GM18498 (cell line): ENCODE data around the gene SKI.
"Not testable (repeated sequence)": the region's sequence is repeated elsewhere in the genome, so short reads cannot be mapped to it uniquely, and the experiment has no call there.

Experiments used
- ATAC-seq: cut with Tn5 transposase; IDR thresholded peaks from one replicate; pipeline ENCODE4 v1.9.1; 2021; ENCODE audit warnings: mild to moderate bottlenecking, moderate library complexity; ENCODE audit not compliant: unreplicated experiment

SKI gene

DNA sequence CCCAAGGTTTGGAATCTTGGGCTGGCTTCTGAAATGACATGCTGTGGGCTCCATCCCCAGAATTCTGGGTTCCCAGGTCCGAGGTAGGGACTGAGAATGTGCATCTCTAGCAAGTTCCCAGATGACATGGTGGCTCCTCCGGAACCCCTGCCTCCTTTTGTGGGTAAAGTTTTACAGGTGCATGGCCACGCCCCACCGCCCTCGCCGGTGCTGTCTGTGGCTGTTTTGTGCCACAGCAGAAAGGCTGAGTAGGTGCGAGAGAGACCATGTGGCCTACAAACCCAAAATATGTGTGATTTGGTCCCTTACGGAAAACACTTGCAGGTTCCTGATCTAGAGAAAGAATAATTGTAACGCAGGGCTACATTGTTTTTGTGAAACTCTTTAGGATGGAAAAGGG is 30.9 kb downstream of the SKI start:
- ATAC-seq = no peak

DNA sequence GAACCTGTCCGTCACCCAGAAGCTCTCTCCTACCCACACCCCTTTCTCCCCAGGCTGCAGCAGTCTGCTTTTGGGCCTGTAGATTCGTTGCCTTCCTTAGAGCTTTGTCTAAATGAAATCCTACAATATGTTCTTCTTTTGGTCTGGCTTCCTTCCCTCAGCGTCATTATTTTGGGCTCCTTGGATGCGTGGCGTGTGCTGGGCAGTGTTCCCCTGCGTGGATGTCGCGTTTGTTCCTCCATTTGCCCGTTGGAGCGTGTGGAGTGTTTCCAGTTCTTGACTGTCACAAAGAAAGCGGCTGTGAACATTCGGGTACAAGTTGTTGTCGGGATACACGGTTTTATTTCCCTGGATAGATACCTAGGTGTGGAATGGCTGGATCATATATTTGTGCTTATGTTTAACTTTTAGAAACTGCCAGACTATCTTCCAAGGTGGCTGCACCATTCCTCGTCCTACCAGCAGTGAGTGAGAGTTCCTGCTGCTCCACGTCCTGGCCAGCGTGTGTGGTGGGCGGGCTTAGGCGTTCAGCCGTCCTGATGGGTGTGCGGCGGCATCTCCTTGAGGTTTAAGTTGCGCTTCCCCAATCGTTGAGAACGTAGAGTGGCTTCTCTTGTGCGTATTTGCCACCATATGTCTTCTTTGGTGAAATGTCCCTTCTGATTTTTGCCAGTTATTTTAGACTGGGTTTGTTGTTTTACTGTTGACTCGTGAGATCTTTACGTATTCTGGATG is 31.7 kb downstream of the SKI start:
- ATAC-seq = no peak

DNA sequence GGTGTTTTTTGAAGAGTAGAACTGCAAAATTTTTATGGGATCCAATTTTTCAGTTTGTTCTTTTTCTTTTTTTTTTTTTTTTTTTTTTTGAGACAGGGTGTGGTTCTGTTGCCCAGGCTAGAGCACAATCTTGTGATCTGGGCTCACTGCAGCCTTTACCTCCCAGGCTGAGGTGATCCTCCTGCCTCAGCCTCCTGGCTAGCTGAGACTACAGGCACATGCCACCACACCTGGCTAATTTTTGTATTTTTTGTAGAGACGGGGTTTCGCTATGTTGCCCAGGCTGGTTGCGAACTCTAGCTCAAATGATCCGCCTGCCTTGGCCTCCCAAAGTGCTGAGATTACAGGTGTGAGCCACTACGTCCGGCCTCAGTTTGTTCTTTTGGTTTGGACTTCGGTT is 32.4 kb downstream of the SKI start:
- not testable (repeated sequence) for ATAC-seq

DNA sequence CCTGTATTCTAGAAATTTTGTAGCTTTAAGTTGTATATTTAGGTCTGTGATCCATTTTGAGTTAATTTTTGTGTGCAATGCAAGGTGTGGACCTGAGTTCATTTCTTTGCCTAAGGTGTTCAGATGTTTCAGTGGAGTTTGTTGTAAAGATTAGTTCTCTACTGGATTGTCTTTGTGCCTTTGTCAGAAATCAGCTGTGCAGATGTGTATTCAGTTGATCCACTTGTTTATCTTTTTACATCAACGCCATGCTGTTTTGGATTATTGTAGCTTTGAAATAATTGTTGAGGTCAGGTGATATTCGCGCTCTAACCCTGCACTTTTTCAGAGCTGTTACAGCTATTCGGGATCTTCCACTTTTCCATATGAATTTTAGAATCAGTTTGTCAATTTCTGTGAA is 32.8 kb downstream of the SKI start:
- no peak for ATAC-seq

DNA sequence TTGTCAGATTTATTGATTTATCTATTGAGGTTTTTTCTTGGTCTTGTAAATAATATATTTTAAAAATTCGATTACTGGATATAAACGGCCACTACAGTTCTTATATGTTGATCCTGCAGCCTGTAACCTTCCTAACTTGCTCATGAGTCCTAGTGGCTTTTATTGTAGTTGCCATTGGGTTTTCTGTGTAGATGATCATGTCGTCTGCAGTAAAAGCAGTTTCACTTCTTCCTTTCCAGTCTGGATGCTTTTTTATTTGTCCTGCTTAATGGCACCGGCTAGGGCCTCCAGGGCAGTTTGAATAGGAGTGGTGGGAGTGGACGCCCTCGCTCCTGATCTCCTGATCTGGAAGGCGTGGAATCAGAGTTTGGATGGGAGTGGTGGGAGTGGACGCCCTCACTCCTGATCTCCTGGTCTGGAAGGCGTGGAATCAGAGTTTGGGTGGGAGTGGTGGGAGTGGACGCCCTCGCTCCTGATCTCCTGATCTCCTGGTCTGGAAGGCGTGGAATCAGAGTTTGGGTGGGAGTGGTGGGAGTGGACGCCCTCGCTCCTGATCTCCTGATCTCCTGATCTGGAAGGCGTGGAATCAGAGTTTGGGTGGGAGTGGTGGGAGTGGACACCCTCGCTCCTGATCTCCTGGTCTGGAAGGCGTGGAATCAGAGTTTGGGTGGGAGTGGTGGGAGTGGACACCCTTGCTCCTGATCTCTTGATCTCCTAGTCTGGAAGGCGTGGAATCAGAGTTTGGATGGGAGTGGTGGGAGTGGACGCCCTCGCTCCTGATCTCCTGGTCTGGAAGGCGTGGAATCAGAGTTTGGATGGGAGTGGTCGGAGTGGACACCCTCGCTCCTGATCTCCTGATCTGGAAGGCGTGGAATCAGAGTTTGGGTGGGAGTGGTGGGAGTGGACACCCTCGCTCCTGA is 33.6 kb downstream of the SKI start:
- ATAC-seq = not testable (repeated sequence)

DNA sequence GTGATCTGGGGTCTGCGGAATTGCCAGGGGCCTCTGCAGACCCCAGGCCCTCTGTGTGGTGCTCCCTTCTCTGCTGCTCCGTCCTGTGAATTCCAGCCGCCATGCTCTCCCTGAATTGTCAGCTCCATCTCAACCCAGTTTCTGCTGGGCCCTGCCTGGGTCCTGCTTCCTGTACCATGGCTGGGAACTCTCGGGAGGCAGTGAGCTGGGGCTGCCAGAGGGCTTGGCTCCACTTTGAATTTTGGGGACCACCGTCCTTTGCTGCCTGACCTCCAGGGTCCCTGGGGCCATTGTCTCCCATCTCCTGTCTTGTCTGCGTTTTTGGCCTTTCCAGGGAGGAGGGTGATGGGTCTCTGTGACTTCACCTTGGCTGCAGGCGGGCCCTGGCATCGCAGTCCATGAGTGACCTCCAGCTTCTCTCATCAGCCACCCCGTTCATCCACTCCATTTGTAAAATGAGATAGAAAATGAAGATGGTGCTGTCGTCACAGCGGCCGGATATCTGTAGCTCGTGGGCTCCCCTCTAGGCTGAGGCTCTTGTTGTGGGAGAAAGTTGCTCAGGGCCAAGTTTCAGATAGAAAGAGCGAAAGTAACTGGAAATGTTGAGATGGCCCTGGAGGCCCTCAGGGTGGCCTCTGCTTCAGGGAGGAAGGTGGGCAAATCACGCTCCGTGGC is 38.3 kb downstream of the SKI start:
- no peak for ATAC-seq

DNA sequence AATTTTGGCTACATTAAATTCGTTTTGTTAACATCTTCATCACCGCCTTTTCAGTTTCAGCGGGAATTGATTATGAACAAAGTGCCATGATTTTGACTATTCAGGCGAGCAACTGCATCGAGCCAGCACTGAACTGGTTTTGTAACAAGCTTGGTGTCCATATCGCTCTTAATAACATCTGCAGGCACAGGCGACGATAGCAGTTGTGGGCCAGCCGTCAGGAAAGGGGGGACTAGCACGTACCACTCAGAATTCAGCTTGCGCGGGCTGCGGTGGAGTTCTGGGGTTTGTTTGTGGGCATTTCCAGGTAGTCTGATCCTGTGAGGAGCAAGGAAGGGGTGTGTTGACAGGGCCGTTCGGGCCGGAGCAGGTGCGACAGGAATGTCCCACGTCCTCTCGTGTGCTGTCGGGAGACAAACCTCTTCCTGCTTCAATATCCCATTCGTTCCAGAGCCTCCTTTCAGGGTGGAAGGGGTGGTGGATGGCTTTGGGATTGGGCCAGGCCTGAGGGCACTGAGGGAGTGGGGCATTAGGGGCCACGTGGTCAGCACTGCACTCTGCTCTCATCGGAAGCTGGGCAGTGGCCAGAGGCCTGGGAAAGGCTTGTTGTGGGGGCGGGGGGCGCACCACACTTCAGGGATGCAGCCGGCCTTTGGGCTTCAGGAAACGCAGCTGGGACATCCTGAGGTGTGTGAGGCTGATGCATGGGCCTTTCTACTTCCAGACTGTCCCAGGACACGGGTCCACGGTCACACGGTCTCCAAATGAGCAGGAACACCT is 39.1 kb downstream of the SKI start:
- ATAC-seq = no peak

DNA sequence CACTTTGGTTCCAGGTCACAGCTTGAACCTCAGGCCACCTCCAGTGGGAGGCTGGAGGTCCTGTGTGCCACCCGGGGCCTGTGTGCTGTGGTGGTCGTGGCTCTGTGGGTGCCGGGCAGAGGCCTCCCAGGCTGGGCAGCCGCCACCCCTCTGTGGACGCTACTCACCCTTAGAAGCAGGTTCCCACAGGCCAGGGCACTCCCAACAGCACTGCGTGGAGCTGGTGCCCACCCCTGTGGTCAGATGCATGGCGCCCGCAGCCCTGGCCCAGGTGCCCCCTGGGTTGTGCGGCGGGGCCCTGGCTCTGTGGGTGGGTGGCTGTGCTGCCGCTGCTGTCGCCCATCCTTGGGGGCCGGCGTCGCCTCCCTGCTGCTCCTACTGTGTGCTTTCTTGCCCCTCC is 39.7 kb downstream of the SKI start:
- ATAC-seq = no peak

DNA sequence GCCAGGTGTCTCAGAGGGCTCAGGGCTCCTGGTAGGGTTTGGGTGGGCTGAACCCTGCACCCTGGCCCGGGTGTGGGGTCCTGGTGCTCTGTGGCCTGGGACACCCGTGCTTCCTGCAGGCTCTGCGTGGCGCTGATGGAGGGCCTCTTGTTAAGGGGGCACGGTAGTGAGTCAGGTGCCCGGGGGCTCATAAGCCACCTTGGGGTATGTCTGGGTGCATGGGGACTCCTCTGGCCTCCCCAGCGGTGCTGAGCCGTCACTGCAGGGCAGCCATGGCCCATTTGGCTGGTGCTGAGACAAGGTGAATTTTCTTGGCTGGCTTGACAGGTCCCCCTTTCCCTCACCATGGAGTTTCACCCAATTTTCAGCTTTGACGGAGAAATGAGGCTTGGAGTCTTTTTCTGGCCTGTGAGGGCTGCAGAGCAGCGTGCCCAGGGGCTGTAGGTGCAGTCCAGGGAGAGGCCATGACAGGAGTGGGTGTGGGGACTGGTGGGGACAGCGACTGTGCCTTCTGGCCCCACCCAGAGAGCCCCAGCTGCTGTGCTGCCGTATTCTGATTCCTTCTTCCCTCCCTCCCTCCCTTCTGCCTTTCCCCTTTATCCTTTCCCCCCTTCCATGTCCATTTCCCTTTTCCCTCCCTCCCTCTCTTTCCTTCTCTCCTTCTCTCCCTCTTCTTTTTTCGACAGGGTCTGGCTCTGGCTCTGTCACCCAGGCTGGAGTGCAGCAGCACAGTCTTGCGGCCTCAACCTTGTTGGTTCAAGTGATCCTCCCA is 40.4 kb downstream of the SKI start:
- ATAC-seq = no peak

DNA sequence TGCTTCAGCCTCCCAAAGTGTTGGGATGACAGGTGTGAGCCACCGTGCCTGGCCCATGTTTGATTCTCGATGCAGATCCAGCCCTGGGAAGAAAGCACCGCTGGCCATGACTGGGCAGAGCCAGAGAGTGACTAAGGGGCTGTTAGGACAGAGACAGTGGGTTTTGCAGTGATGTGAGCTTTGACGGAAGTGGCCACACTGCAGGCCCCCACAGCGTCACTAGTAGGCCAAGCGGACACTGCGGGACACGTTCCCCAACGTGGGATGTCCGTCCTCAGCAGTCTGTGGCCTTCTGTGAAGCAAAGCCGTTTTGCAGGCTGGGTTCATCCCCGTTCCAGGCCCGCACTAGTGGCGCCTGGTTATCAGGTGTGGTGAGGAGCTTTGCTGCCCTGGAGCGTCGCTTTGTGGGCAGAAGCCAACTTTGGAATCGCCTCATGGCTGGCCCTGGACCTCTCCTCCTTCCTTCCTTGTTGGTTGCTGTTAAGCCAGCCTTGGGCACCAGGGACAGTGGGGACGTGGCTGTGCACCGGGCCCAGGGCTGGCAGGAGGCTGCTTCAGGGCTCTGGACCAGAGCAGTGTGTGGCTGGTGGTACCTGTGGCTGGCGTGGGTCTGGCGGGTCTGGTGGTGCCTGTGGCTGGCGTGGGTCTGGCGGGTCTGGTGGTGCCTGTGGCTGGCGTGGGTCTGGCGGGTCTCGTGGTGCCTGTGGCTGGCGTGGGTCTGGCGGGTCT is 41.2 kb downstream of the SKI start:
- no peak for ATAC-seq

DNA sequence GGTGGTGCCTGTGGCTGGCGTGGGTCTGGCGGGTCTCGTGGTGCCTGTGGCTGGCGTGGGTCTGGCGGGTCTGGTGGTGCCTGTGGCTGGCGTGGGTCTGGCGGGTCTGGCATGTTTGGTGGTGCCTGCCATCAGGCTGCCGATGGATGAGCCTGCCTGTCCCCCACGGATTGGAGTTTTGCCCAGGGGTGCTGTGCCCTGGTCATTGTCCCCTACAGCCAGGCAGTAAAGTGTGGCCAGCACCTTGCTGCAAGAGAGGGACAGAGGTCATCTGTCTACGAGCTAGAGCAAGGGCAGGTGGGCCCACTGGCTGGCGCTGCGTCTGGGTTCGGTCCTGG is 41.8 kb downstream of the SKI start:
- no peak for ATAC-seq

DNA sequence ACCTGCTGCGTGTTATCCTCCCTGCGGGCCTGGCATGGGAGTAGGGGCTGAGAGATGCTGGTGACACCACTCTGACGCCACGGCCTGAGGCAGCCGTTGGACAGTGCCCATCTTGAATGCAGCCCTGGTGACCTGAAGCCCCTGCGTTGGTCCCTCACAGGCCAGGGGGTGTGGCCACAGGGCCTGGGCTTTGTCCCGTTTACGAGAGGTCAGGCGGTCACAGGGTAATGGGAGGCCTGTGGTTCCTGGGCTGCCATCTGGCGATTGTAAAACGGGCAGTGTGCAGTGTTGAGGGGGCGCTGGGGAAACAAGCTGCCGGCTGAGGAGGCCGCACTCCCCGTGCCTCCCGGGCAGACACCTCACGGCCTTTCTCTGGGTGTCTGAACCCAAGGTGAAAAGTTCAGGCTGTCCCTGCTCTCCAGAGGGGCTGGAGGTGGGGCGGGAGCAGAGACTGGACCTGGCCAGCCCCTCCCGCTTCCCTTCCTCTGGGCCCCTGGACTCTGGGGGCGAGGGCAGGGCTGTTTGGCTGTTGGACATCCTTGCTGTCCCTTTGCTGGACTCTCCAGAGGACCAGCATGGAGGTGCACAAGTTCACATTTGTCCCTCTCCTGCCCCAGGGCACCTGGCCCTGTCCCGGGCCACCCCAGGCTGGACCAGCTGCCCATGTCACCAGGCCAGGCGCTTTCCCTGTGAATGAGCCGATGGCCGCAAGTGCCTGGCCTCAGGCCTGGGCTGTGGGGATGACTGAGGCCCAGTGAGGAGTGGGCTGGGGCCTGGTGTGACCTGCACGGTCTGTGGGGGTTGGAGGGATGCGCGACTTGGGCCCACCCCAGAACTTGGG is 42.4 kb downstream of the SKI start:
- no peak for ATAC-seq

DNA sequence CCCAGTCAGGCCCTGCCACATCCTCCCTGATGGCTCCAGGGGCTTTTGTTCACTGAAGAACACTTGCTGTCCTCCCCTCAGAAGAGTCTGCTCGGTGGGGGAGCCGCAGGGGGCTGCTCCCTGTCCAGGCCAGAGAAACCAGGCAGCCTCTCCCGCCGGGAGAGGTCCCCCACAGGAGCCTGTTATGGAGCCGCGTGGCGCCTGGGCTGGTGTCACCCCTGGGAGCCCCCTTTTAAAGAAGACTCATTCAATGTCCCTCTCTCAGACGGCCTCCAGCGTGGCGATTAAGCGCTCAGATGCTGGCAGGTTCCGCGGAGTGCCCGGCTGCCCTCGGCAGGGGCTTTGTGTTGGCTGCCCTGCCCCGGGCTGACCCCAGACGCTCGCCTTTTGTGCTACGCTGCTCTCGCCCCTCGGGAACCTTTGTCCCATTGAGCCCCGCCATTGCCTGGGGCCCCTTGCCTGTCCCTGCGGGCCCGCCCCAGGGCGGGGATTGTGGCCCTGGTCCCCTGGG is 43.1 kb downstream of the SKI start:
- no peak for ATAC-seq

DNA sequence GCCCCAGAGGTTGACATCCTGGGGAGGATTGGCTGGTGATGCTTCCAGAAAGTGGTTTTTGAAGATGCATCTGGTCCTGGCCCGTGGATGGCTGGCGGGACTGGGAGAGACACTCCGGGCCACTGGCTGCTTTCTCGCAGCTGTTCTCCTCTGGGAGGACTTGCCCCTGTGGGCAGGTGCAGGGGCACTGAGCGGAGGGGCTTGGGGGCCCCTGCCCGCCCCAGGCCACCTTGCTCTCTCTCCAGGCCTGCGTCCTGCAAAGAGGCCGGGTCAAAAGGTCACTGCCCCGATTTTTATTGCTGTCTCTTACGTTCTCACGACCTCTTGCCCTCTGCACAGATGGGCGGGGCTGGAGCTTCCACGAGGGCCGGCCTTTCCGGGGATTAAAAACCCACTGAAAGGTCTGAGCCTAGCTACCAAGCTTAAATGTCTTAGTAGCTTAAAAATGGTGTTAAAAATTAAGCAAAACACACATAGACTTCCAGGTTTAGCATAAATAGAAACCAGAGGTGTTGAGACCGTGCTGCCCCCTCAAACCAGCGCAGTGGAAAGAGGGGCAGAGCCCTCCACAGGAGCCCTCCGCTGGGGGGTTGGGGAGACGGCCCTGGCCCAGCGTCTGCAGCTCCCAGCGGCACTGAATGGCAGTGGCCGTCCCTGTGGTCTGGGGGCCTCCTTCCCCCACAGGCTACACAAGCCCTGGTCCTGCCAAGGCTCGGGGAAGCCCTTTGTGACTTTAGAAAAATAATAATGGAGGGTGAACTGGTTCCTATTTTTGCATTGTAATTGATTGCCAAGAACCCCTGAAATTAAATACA is 43.9 kb downstream of the SKI start:
- ATAC-seq = no peak

DNA sequence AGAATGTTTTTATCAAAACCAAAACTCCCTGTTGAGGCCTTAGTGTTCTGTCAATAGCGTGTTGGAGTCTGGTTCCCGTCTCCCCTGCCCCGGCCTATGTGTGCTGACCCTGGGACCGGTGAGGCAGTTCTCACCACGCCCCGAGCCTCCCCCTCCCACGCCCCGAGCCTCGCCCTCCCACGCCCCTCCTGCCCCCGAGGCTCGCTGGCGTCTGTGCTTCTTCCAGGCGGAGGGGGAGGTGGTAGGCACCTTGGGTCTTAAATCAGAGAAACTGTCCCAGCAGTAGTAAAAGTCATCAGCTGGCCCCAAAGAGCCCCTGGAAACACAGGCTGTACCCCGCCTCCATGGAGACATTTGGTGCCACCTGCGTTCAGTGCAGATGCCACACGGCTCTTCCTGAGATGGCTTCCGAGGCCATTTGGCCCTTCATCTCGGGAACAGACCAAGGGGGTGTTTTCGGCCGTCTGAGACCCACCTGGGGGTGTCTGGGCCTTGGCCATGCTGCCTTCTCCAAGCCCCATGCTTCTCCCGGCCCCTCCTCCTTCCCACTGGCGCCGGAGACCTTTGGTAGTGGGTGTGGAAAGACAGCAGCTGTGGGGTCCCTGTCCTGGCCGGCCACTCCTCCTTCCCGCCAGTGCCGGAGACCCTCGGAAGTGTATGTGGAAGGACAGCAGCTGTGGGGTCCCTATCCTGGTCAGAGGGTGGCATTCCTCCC is 44.7 kb downstream of the SKI start:
- no peak for ATAC-seq

DNA sequence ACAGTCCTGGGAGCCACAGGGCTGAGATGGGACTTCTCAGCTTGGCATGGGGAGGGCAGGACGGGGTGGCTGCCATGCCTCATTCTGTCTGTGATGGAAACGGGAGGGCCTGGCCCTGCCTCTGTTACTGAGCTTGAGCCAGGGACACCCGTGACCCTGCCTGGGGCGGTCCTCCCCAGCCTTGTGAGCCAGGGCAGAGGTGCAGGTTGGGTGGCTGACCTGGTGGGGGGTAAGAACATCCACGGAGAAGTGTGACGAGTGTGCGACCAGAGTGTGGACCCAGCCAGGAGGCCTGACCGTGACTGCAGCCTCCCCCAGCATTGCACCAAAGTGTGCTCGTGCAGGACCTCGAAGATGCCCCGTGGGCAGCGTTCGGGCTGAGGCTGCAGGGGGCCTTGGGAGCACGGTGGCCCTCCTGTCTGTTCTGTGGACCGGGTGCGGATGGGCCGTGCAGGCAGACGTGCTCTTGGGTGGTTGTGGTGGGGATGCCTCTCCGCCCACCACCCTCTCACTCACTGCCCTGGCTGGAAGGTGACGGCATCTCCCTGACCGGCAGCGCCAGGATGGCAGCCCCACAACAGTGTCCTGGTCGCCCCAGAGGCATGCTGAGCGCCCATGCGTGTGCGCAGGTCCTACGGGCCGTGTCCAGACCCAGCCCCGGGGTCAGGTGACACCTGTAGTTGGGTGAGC is 45.4 kb downstream of the SKI start:
- ATAC-seq = no peak
